Fibroblast of lung (primary cell): ENCODE results near the gene XPC.

ENCODE experiments used
- CTCF ChIP-seq, 2 donors: IDR thresholded peaks in 1 of 2; conservative IDR thresholded peaks in 1 of 2; 1 replicate in 1 of 2; 2 replicates in 1 of 2; pipeline ENCODE4 v1.5.1; 2011 to 2012; ENCODE audit warnings: low read length in 2 of 2, control low read depth in 1 of 2, inconsistent platforms in 1 of 2, low read depth in 1 of 2, mild to moderate bottlenecking in 1 of 2
- EZH2 ChIP-seq: IDR thresholded peaks from 2 replicates; pipeline ENCODE4 v1.5.1; 2012; ENCODE audit warnings: low read length, control low read depth, mild to moderate bottlenecking; ENCODE audit errors: missing control alignments

- TF ChIP-seq CTCF (conservative IDR thresholded peaks at IDR 0.05 in 1 of 2, IDR thresholded peaks at IDR 0.05 in 1 of 2; ENCODE audit: low read depth in 1 of 2, low read length in 2 of 2) (no peak), EZH2 (no peak)
Measured at GRCh38 chr3:14162178-14162577, 16.2 kb downstream of the XPC start.
